RWPE2 (cell line): ENCODE data around the gene DNAH9.

ENCODE experiments used
- ATAC-seq: fragments of 200-7000 bp; cut with Tn5 transposase; 3 replicates; pipeline ENCODE4 v1.9.1; 2021; ENCODE audit warnings: low read depth
- DNase-seq: peaks from one replicate; pipeline ENCODE4 v3.0.0-alpha.2; 2020; ENCODE audit warnings: low spot score
- H3K27ac ChIP-seq: fragments of 450-650 bp; 2 replicates; pipeline ENCODE4 v1.5.1; 2017; ENCODE audit warnings: mild to moderate bottlenecking; ENCODE audit not compliant: poor library complexity, severe bottlenecking
- H3K27me3 ChIP-seq: fragments of 250-450 bp; sonication (Bioruptor Pico); 2 replicates; pipeline ENCODE4 v1.5.1; 2021; ENCODE audit warnings: mild to moderate bottlenecking, moderate library complexity; ENCODE audit not compliant: insufficient read depth, poor library complexity, severe bottlenecking
- H3K36me3 ChIP-seq: fragments of 250-450 bp; sonication (Bioruptor Pico); 2 replicates; pipeline ENCODE4 v1.5.1; 2020; ENCODE audit warnings: low read depth, mild to moderate bottlenecking, moderate library complexity
- H3K4me1 ChIP-seq: fragments of 250-450 bp; sonication (Bioruptor Pico); 2 replicates; pipeline ENCODE4 v1.5.1; 2021; ENCODE audit warnings: mild to moderate bottlenecking, moderate library complexity; ENCODE audit not compliant: insufficient read depth, poor library complexity, severe bottlenecking
- H3K4me3 ChIP-seq: fragments of 250-450 bp; sonication (Bioruptor Pico); 2 replicates; pipeline ENCODE4 v1.5.1; 2021; ENCODE audit warnings: mild to moderate bottlenecking, moderate library complexity; ENCODE audit not compliant: severe bottlenecking
- H3K9me3 ChIP-seq: fragments of 250-450 bp; sonication (Bioruptor Pico); 2 replicates; pipeline ENCODE4 v1.5.1; 2021; ENCODE audit warnings: mild to moderate bottlenecking, moderate library complexity; ENCODE audit not compliant: severe bottlenecking
- TF ChIP-seq, protein P1 (sequence below): fragments of 450-650 bp; IDR thresholded peaks from one replicate; pipeline ENCODE4 v1.5.1; 2017; ENCODE audit warnings: mild to moderate bottlenecking, moderate library complexity; ENCODE audit not compliant: poor library complexity, severe bottlenecking

Gene DNAH9

GRCh38 chr17:11559601-11560000, 38.7 kb upstream of the DNAH9 start:
- TF ChIP-seq, protein P1, sequence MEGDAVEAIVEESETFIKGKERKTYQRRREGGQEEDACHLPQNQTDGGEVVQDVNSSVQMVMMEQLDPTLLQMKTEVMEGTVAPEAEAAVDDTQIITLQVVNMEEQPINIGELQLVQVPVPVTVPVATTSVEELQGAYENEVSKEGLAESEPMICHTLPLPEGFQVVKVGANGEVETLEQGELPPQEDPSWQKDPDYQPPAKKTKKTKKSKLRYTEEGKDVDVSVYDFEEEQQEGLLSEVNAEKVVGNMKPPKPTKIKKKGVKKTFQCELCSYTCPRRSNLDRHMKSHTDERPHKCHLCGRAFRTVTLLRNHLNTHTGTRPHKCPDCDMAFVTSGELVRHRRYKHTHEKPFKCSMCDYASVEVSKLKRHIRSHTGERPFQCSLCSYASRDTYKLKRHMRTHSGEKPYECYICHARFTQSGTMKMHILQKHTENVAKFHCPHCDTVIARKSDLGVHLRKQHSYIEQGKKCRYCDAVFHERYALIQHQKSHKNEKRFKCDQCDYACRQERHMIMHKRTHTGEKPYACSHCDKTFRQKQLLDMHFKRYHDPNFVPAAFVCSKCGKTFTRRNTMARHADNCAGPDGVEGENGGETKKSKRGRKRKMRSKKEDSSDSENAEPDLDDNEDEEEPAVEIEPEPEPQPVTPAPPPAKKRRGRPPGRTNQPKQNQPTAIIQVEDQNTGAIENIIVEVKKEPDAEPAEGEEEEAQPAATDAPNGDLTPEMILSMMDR: no peak
- Histone ChIP-seq H3K4me3 (no peak overlapping the region), H3K27me3 (no peaks in the 10 kb centered on the region), H3K4me1 (no peaks in the 10 kb centered on the region), H3K27ac (no peak overlapping the region), H3K36me3 (no peaks in the 10 kb centered on the region), H3K9me3 (no peaks in the 10 kb centered on the region)
- ATAC-seq: no peak
- DNase-seq: no peak

- no peak overlapping the region for H3K4me3 ChIP-seq
- ATAC-seq: no peak
- no peaks in the 10 kb centered on the region for H3K4me1 ChIP-seq
- TF ChIP-seq, protein P1: no peak
- H3K9me3 ChIP-seq: no peaks in the 10 kb centered on the region
- H3K27ac ChIP-seq: no peak overlapping the region
- no peaks in the 10 kb centered on the region for H3K36me3 ChIP-seq
- no peak for DNase-seq
- no peaks in the 10 kb centered on the region for H3K27me3 ChIP-seq
Observed at GRCh38 chr17:11561281-11561680, 37.0 kb upstream of the DNAH9 start.

GRCh38 chr17:11561702-11562101, 36.6 kb upstream of the DNAH9 start:
- DNase-seq (no peak), ATAC-seq (no peak)
- Histone ChIP-seq H3K27ac (no peak overlapping the region), H3K4me3 (no peak overlapping the region), H3K36me3 (no peaks in the 10 kb centered on the region), H3K4me1 (no peaks in the 10 kb centered on the region), H3K27me3 (no peaks in the 10 kb centered on the region), H3K9me3 (no peaks in the 10 kb centered on the region)
- TF ChIP-seq, protein P1: no peak

GRCh38 chr17:11564589-11565380, 33.5 kb upstream of the DNAH9 start:
- DNase-seq: no peak
- TF ChIP-seq, protein P1: no peak
- no peak overlapping the region for H3K27ac ChIP-seq
- no peak overlapping the region for H3K4me3 ChIP-seq
- no peaks in the 10 kb centered on the region for H3K27me3 ChIP-seq
- no peaks in the 10 kb centered on the region for H3K4me1 ChIP-seq
- no peaks in the 10 kb centered on the region for H3K9me3 ChIP-seq
- H3K36me3 ChIP-seq: no peaks in the 10 kb centered on the region
- ATAC-seq: no peak

DNA sequence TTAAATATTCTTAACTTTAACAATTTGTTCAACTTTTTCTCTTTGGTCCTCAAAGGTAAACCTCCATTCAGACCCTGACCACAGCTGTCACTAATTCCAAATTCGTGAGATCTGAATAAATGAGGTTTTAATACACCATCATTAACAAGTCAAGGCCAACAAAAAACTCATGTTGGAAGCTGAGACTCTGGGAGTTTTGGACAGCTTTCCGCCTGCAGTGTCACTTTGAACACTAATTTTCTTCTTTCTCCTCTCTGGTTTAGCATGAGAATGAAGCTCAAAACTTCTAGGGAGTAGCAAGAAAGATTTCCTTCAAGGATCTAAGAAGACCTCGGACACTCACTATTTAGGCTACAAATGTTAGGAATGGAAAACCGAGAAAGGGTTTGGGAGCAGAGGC, 32.7 kb upstream of the DNAH9 start:
- no peaks in the 10 kb centered on the region for H3K27me3 ChIP-seq
- DNase-seq (no peak), ATAC-seq (no peak)
- H3K4me1 ChIP-seq: no peaks in the 10 kb centered on the region
- no peak overlapping the region for H3K4me3 ChIP-seq
- no peak overlapping the region for H3K27ac ChIP-seq
- TF ChIP-seq, protein P1: no peak
- no peaks in the 10 kb centered on the region for H3K36me3 ChIP-seq
- no peaks in the 10 kb centered on the region for H3K9me3 ChIP-seq
